ENCODE measurements around the gene IGHMBP2.

The IGHMBP2 gene

DNA sequence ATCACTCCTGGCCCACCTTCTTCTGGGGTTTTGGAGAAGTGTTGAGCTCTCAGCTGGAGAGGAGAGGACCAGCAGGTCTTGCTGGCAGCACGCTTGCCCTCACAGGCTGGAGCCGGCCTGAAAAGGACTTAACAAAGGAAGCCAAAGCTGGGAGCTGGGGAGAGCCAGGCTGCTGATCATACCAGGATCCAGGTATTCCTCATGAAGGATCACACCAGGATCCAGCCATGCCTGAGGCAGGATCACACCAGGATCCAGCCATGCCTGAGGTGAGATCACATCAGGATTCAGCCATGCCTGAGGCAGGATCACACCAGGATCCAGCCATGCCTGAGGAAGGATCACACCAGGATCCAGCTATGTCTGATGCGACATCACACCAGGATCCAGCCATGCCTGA, 60.1 kb downstream of the IGHMBP2 start:
- no peak overlapping the region for H3K27ac ChIP-seq
- no peak for TF ChIP-seq ZFX (IDR thresholded peaks at IDR 0.05)
- TF ChIP-seq, protein P1, sequence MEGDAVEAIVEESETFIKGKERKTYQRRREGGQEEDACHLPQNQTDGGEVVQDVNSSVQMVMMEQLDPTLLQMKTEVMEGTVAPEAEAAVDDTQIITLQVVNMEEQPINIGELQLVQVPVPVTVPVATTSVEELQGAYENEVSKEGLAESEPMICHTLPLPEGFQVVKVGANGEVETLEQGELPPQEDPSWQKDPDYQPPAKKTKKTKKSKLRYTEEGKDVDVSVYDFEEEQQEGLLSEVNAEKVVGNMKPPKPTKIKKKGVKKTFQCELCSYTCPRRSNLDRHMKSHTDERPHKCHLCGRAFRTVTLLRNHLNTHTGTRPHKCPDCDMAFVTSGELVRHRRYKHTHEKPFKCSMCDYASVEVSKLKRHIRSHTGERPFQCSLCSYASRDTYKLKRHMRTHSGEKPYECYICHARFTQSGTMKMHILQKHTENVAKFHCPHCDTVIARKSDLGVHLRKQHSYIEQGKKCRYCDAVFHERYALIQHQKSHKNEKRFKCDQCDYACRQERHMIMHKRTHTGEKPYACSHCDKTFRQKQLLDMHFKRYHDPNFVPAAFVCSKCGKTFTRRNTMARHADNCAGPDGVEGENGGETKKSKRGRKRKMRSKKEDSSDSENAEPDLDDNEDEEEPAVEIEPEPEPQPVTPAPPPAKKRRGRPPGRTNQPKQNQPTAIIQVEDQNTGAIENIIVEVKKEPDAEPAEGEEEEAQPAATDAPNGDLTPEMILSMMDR (conservative IDR thresholded peaks at IDR 0.05), result no peak

DNA sequence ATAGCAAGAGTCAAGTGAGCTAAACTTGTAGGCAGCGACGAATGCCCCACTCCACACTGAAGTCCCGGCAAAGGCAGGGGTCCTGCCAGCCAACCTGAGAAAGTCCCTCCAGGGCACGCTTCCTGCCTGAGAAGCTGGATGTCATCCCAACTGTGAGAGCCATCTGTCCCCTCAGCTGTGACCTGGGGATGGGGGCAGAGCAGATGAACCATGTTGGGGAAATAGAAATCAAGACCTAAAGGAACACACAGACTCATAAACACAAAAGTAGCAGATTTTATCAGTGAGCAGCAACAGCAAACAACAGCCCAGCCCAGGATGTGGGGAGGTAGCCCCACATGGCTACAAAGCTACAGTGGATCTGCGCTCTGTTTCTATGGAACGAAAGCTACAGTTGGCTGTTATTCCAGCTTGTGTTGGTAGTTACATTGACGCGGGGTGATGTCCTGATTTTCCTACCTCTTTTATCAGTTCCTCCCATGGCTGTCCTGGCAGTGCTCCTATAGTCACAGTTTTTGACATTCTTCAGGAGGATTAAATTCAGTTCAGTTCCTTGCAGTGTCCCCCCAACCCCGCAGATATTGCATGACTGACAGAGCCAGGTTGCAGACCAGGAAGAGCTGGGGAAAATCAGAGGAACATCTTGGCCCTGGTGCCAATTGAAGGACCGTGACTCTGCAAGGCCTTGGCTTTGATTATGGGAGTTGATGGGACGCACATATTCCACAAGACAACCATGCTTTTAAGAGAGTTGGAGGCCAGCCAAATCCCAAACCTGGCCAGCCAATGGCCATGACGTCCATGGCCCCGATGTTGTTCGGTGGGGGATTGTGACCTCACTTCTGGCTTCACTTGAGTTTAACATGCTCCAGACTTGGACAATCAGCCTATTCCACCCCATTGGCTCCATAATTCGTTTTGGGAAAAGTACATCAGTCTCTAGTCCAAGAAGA, 62.5 kb downstream of the IGHMBP2 start:
- no peak overlapping the region for H3K27ac ChIP-seq
- no peak for TF ChIP-seq ZFX (IDR thresholded peaks at IDR 0.05)
- TF ChIP-seq, protein P1 (conservative IDR thresholded peaks at IDR 0.05), result no peak

DNA sequence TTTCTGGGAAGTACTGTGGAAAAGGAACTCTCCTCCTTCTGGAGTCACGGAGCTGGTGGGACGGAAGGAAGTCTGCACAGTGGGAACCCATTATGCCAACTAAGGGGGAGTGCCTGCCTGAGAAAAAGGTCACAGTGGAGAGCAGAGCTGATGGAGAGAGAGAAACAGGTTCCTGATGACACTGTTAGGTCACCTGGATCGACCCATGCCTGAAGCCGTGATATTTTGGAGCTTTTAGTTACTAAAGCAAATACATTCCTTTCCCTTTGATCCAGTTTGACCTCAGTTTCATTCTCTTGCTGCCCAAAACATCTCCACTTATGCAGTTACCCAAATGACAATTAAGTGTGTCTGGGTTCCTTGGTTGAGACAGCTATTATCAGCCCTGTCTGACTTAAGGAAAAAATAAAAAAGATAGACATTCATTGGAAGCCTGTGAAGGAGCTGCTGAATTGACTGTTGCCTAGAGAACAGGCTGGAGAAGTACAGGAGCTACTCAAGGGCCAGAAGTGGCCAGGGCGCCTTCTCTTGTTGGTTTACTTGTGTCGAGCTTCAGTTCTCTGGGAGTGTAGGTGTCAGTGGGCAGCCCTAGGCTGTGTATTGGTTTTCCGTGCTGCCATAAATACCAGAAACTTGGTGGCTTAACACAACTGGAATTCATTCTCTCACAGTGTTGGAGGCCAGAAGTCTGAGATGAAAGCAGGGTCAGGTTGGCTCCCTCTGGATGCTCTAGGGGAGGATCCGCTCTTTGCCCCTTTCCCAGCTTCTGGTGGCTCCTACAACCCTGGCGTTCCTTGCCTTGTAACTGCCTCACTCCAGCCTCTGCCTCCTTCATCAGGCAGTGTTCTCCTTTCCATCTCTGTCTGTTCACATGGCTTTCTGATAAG, 63.4 kb downstream of the IGHMBP2 start:
- no peak for TF ChIP-seq ZFX (IDR thresholded peaks at IDR 0.05)
- TF ChIP-seq, protein P1 (conservative IDR thresholded peaks at IDR 0.05), result no peak

DNA sequence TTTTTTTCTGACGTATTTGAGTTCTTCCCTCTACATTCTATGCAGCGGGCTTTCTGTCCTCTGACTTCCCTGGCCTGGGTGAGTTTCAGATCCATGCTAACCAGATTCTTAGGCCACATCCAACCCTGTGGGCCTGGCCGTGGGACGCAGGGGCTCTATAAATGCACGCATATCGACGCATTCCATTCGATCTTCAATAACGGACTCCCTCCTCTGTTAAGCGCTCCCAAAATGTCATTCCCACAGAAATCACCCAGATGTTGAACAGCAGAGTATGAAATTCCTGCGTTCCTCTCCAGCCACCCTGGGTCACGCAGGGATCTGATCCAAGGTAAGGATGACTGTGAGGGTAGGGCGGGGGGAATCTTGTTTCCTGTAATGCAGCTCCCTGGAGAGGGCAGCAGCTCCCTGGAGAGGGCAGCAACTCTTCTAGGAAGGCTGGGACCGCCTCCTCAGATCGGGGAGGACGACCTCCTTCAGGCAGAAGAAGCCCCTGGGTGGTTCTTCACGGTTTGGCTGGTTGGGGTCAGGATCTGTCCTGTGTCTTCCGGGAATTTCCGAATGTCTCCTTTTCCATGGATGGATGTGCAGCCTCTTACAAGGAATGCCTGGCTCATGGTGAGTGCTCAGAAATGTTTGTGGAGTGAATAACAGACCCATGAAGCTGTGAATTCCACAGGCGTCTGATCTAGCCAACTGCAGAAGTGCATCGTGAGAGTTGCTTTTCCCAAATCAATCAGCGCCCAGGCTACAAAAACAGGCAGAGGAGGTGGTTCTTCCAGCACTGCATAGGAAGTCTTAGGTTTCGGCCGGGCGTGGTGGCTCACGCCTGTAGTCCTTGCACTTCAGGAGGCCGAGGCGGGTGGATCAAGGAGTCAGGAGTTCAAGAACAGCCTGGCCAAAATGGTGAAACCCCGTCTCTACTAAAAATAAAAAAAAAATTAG, 64.9 kb downstream of the IGHMBP2 start:
- no peak overlapping the region for H3K27ac ChIP-seq
- TF ChIP-seq ZFX (IDR thresholded peaks at IDR 0.05), result no peak
- TF ChIP-seq, protein P1 (conservative IDR thresholded peaks at IDR 0.05), result no peak

More for the DNA sequence above, 63.4 kb downstream of the IGHMBP2 start:
- H3K27ac ChIP-seq, result no peak overlapping the region

DNA sequence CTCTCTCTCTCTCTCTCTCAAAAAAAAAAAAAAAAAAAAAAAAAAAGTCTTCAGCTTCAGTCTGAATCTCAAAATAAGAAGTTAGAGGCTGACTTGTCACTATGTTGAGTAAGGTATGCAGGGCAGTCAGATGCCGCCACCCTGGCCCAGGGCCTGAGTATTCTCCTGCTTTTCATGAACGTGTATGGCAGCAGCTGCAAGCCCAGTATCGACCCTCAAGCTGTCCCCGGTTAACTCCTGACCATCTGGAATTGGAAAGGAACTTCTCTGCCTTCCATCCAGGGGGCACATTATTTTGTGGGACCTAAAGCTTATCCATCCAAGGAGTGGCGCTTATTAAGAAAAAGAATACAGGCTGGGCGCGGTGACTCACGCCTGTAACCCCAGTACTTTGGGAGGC, 65.7 kb downstream of the IGHMBP2 start:
- TF ChIP-seq ZFX (IDR thresholded peaks at IDR 0.05), result no peak
- TF ChIP-seq, protein P1 (conservative IDR thresholded peaks at IDR 0.05), result no peak
- H3K27ac ChIP-seq, result no peak overlapping the region

DNA sequence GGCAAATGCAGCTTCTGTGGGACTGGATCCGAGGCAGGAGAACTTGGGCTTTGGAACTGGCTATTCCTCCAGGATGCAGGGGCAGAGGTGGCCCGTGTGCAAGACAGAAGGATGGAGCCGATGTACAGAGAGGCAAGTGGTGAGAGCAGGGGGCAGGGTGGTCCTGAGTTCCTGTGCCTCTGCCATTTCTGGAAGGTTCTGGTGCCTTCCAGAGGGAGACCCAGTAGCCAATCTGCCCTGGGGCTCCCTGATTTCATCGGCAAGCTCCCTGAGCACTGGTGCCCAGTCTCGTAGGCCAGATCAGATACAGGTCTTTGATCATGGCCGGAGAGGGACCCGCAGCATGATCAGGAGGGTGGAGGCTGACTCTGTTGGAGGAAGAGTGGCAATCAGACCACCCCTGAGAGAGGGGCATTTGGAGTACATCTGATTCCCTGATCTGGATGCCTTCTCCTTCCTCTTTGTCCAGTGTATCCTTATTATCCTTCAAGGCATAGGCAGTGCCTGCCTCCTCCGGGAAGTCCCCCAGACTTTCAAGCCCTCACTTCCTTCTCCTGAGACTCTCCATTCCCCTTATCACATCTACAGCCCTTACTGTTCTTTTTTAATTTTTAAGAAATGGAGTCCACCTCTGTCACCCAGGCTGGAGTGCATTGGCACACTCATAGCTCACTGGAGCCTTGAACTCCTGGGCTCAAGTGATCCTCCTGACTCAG, 67.4 kb downstream of the IGHMBP2 start:
- TF ChIP-seq, protein P1 (conservative IDR thresholded peaks at IDR 0.05), result no peak
- TF ChIP-seq ZFX (IDR thresholded peaks at IDR 0.05), result no peak
- H3K27ac ChIP-seq, result no peak overlapping the region

All from C4-2B (cell line).